Astrocyte (in vitro differentiated cells and primary cell): ENCODE results near the gene KMT5C. TPM values are rescaled to one million over a fixed set of nuclear protein-coding genes. Genes with fewer than 3 reads are reported as not detected.

Experiments
- DNase-seq: peaks from one replicate; pipeline ENCODE4 v3.0.0-alpha.2; 2010; ENCODE audit warnings: low read depth
- FAIRE-seq: peaks from 2 replicates; lab custom pipeline; 2011; peaks lifted over from hg19 to GRCh38; lab: Jason Lieb, UNC
- H2AFZ ChIP-seq: 2 replicates; pipeline ENCODE4 v1.6.0; 2012; ENCODE audit warnings: low read depth, low read length, inconsistent platforms
- H3K27ac ChIP-seq: 2 replicates; pipeline ENCODE4 v1.5.1; 2011; ENCODE audit warnings: low read depth, low read length, inconsistent platforms
- H3K27me3 ChIP-seq: 2 replicates; pipeline ENCODE4 v1.6.0; 2011; ENCODE audit warnings: low read length, inconsistent platforms; ENCODE audit not compliant: insufficient read depth
- H3K36me3 ChIP-seq: 2 replicates; pipeline ENCODE4 v1.5.1; 2011; ENCODE audit warnings: low read length, inconsistent platforms; ENCODE audit not compliant: insufficient read depth
- H3K4me1 ChIP-seq: 2 replicates; pipeline ENCODE4 v1.5.1; 2011; ENCODE audit warnings: low read length, inconsistent platforms; ENCODE audit not compliant: insufficient read depth
- H3K4me2 ChIP-seq: 2 replicates; pipeline ENCODE4 v1.6.0; 2012; ENCODE audit warnings: low read length, inconsistent platforms
- H3K4me3 ChIP-seq: 2 replicates; pipeline ENCODE4 v1.5.1; 2011; ENCODE audit warnings: low read depth, mild to moderate bottlenecking, low read length, inconsistent platforms; ENCODE audit not compliant: insufficient read depth
- H3K79me2 ChIP-seq: 2 replicates; pipeline ENCODE4 v1.6.0; 2012; ENCODE audit warnings: mild to moderate bottlenecking, low read length, inconsistent platforms; ENCODE audit not compliant: insufficient read depth
- H3K9ac ChIP-seq: 2 replicates; pipeline ENCODE4 v1.6.0; 2012; ENCODE audit warnings: mild to moderate bottlenecking, low read length, inconsistent platforms
- H3K9me3 ChIP-seq: 2 replicates; pipeline ENCODE4 v1.5.1; 2012; ENCODE audit warnings: low read depth, mild to moderate bottlenecking, low read length, inconsistent platforms; ENCODE audit not compliant: insufficient read depth
- H4K20me1 ChIP-seq: 2 replicates; pipeline ENCODE4 v1.6.0; 2012; ENCODE audit warnings: low read length, inconsistent platforms; ENCODE audit not compliant: insufficient read depth
- H3K27ac Mint-ChIP-seq: one replicate; pipeline ENCODE4 v1.8.0; 2021; ENCODE audit warnings: mild to moderate bottlenecking, mixed read lengths; ENCODE audit not compliant: unreplicated experiment
- H3K27me3 Mint-ChIP-seq: one replicate; pipeline ENCODE4 v1.8.0; 2021; ENCODE audit warnings: low read depth, mixed read lengths; ENCODE audit not compliant: unreplicated experiment
- H3K36me3 Mint-ChIP-seq: one replicate; pipeline ENCODE4 v1.8.0; 2021; ENCODE audit warnings: low read depth, mixed read lengths; ENCODE audit not compliant: unreplicated experiment
- H3K4me1 Mint-ChIP-seq: one replicate; pipeline ENCODE4 v1.8.0; 2021; ENCODE audit warnings: low read depth, mixed read lengths; ENCODE audit not compliant: unreplicated experiment
- H3K4me3 Mint-ChIP-seq: one replicate; pipeline ENCODE4 v1.8.0; 2021; ENCODE audit warnings: mild to moderate bottlenecking, moderate library complexity, mixed read lengths; ENCODE audit not compliant: unreplicated experiment
- H3K9me3 Mint-ChIP-seq: one replicate; pipeline ENCODE4 v1.8.0; 2021; ENCODE audit warnings: mild to moderate bottlenecking, mixed read lengths; ENCODE audit not compliant: unreplicated experiment
- CTCF ChIP-seq: IDR thresholded peaks from 2 replicates; pipeline ENCODE4 v1.5.1; 2011; ENCODE audit warnings: low read depth, mild to moderate bottlenecking, inconsistent platforms, low read length, moderate library complexity; ENCODE audit not compliant: insufficient read depth
- EZH2 ChIP-seq: IDR thresholded peaks from 2 replicates; pipeline ENCODE4 v1.6.1; 2012; ENCODE audit warnings: mild to moderate bottlenecking, low read length, inconsistent platforms; ENCODE audit not compliant: insufficient read depth
- total RNA-seq: library from RNA; stranded (reverse); gene quantifications from 2 replicates; pipeline ENCODE4 v1.2.1, GENCODE V29; 2021

Gene KMT5C
- total RNA-seq, 1 donor from 2014 or later = 14.6 TPM

GRCh38 chr19:55315956-55316525 lies 23.6 kb upstream of the KMT5C start:
- Histone ChIP-seq H3K27ac (no peak overlapping the region), H2AFZ (no peak overlapping the region), H3K9ac (no peak overlapping the region), H3K4me1 (no peaks in the 10 kb centered on the region), H3K27me3 (no peaks in the 10 kb centered on the region), H3K36me3 (no peaks in the 10 kb centered on the region), H4K20me1 (no peaks in the 10 kb centered on the region), H3K4me2 (no peak overlapping the region), H3K79me2 (no peaks in the 10 kb centered on the region), H3K4me3 (no peak overlapping the region), H3K9me3 (no peaks in the 10 kb centered on the region)
- TF ChIP-seq EZH2 = no peak
- TF ChIP-seq CTCF = no peak
- Mint-ChIP-seq H3K27ac (no peak overlapping the region), H3K36me3 (peaks cover 6% of the 10 kb centered on the region), H3K9me3 (no peaks in the 10 kb centered on the region), H3K4me1 (no peaks in the 10 kb centered on the region), H3K4me3 (no peak overlapping the region), H3K27me3 (peaks cover 5% of the 10 kb centered on the region)
- DNase-seq (no peak), FAIRE-seq (no peak)

GRCh38 chr19:55316646-55317045 lies 23.0 kb upstream of the KMT5C start:
- H2AFZ ChIP-seq = no peak overlapping the region
- H3K27me3 ChIP-seq = no peaks in the 10 kb centered on the region
- peaks cover 9% of the 10 kb centered on the region for H3K27me3 Mint-ChIP-seq
- no peaks in the 10 kb centered on the region for H3K9me3 Mint-ChIP-seq
- H3K9ac ChIP-seq = no peak overlapping the region
- no peaks in the 10 kb centered on the region for H3K79me2 ChIP-seq
- H3K4me3 Mint-ChIP-seq = no peak overlapping the region
- H3K4me2 ChIP-seq = no peak overlapping the region
- no peak overlapping the region for H3K27ac ChIP-seq
- H3K36me3 Mint-ChIP-seq = peaks cover 6% of the 10 kb centered on the region
- TF ChIP-seq EZH2 = no peak
- TF ChIP-seq CTCF = no peak
- no peaks in the 10 kb centered on the region for H4K20me1 ChIP-seq
- no peaks in the 10 kb centered on the region for H3K9me3 ChIP-seq
- H3K4me1 ChIP-seq = no peaks in the 10 kb centered on the region
- no peaks in the 10 kb centered on the region for H3K36me3 ChIP-seq
- H3K4me1 Mint-ChIP-seq = no peaks in the 10 kb centered on the region
- no peak overlapping the region for H3K4me3 ChIP-seq
- no peak for FAIRE-seq
- no peak for DNase-seq
- no peak overlapping the region for H3K27ac Mint-ChIP-seq

GRCh38 chr19:55319785-55320184 lies 19.9 kb upstream of the KMT5C start:
- peak overlapping the region; percentile 87 for H2AFZ ChIP-seq
- H3K4me1 Mint-ChIP-seq = peaks cover 1% of the 10 kb centered on the region
- no peaks in the 10 kb centered on the region for H3K36me3 ChIP-seq
- H3K9me3 Mint-ChIP-seq = no peaks in the 10 kb centered on the region
- H3K27ac ChIP-seq = no peak overlapping the region
- H3K27me3 Mint-ChIP-seq = peaks cover 22% of the 10 kb centered on the region
- H3K27ac Mint-ChIP-seq = no peak overlapping the region
- no peak for DNase-seq
- TF ChIP-seq EZH2 (no peak), CTCF (no peak)
- H4K20me1 ChIP-seq = no peaks in the 10 kb centered on the region
- H3K27me3 ChIP-seq = no peaks in the 10 kb centered on the region
- H3K36me3 Mint-ChIP-seq = no peaks in the 10 kb centered on the region
- H3K79me2 ChIP-seq = no peaks in the 10 kb centered on the region
- no peak overlapping the region for H3K4me3 ChIP-seq
- no peak for FAIRE-seq
- peak overlapping the region; percentile 34 for H3K4me3 Mint-ChIP-seq
- no peaks in the 10 kb centered on the region for H3K4me1 ChIP-seq
- no peaks in the 10 kb centered on the region for H3K9me3 ChIP-seq
- no peak overlapping the region for H3K9ac ChIP-seq
- peak overlapping the region; percentile 69 for H3K4me2 ChIP-seq
